ENCODE results near the gene SLX9. TPM values are rescaled to one million over a fixed set of nuclear protein-coding genes. Genes with fewer than 3 reads are reported as not detected.
A peak's percentile ranks its signal among the peaks of the same experiment; 100 is the strongest.

SLX9 gene
- total RNA-seq, 4 donors from 2014 or later, result 20.8 to 59.3 (median 27.6) TPM

DNA sequence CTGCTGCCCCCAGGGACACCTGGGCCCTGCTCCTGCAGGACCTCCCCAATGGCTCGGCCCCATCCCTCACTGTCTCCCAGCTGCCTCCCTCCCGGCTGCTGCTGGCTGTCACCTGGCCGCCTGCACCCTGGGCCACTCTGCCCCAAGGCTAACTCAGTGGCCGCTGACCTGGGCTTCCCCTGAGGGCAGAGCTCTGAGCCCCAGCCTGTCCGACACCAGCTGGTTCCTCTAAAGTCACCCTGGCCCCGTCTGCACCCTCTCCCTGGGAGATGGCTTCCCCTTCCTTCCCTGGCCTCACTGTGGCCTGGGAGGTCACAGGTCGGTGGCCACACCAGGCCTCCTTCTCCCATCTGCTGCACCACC is 34.1 kb upstream of the SLX9 start:
- Histone ChIP-seq H3K4me3 (no peak overlapping the region), H3K36me3 (peaks cover 0 to 6% (median 0%) of the 10 kb centered on the region in 4 donors), H3K9me3 (no peaks in the 10 kb centered on the region), H3K27ac (replicated peaks in 1 of 4) (peak overlapping the region in 1 of 4 donors; percentile 88), H3K27me3 (no peaks in the 10 kb centered on the region), H3K4me1 (peaks cover 16 to 58% (median 41%) of the 10 kb centered on the region in 4 donors)
- WGBS, result 89% methylated on average over 7 of the region's 7 CpGs
- TF ChIP-seq EP300 (IDR thresholded peaks at IDR 0.05) (no peak), POLR2A (IDR thresholded peaks at IDR 0.05; ENCODE audit: low read depth) (no peak), POLR2AphosphoS5 (IDR thresholded peaks at IDR 0.05) (no peak)
- TF ChIP-seq, protein P1, sequence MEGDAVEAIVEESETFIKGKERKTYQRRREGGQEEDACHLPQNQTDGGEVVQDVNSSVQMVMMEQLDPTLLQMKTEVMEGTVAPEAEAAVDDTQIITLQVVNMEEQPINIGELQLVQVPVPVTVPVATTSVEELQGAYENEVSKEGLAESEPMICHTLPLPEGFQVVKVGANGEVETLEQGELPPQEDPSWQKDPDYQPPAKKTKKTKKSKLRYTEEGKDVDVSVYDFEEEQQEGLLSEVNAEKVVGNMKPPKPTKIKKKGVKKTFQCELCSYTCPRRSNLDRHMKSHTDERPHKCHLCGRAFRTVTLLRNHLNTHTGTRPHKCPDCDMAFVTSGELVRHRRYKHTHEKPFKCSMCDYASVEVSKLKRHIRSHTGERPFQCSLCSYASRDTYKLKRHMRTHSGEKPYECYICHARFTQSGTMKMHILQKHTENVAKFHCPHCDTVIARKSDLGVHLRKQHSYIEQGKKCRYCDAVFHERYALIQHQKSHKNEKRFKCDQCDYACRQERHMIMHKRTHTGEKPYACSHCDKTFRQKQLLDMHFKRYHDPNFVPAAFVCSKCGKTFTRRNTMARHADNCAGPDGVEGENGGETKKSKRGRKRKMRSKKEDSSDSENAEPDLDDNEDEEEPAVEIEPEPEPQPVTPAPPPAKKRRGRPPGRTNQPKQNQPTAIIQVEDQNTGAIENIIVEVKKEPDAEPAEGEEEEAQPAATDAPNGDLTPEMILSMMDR (IDR thresholded peaks at IDR 0.05), result no peak
- intact Hi-C loops (cut with DNase I), result no loop called here
- no peak for DNase-seq (ENCODE audit: extremely low spot score)

DNA sequence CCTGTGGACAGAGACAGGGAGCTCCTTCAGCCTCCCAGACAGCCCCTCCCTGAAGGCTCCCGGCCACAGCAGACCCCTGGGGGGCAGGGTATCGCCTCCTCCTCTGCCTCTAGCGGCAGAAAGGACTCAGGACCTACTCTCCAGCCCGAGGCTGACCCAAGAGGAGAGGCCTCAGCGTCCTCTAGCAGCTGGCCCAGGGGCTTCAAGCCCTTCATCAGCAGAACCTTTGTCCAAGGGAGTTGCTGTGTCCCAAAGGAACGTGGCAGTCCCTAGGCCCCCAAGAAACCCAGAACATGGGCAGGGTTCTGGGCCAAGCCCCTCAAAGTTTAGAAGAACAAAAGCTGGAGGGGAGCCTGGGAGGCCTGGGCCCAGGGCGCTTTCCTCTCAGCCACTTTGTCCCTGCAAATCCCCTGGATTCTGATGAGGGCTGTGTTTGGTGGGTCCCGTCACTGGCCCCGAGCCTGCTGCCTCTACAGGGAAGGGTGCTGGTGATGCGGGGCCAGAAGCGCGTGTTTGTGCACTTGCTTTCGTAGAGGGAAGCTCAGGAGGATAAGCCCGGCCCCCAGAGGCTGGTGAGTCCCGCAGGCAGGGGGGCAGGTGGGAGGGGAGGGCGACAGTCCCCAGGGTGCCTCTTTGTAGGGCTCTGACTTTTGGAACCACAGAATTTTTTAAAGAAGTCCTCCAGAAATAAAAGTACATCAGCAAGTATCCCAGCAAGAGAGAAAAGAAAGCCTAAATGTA is 32.4 kb upstream of the SLX9 start:
- Histone ChIP-seq H3K36me3 (no peaks in the 10 kb centered on the region), H3K27ac (replicated peaks in 1 of 4) (peak overlapping the region in 3 of 4 donors; percentile 50 to 88 (median 85)), H3K4me1 (peaks cover 21 to 75% (median 57%) of the 10 kb centered on the region in 4 donors), H3K4me3 (peak overlapping the region; percentile 27 to 42 (median 37)), H3K9me3 (no peaks in the 10 kb centered on the region), H3K27me3 (no peaks in the 10 kb centered on the region)
- no peak for TF ChIP-seq EP300 (IDR thresholded peaks at IDR 0.05)
- peak in 1 of 2 donors; percentile 35 for TF ChIP-seq POLR2AphosphoS5 (IDR thresholded peaks at IDR 0.05)
- no peak for TF ChIP-seq POLR2A (IDR thresholded peaks at IDR 0.05; ENCODE audit: low read depth)
- TF ChIP-seq, protein P1 (IDR thresholded peaks at IDR 0.05), result peak in 1 of 3 experiments; percentile 19
- WGBS, result 48% methylated on average over 12 of the region's 16 CpGs
- no peak for DNase-seq (ENCODE audit: extremely low spot score)
- intact Hi-C loops (cut with DNase I), result no loop called here

DNA sequence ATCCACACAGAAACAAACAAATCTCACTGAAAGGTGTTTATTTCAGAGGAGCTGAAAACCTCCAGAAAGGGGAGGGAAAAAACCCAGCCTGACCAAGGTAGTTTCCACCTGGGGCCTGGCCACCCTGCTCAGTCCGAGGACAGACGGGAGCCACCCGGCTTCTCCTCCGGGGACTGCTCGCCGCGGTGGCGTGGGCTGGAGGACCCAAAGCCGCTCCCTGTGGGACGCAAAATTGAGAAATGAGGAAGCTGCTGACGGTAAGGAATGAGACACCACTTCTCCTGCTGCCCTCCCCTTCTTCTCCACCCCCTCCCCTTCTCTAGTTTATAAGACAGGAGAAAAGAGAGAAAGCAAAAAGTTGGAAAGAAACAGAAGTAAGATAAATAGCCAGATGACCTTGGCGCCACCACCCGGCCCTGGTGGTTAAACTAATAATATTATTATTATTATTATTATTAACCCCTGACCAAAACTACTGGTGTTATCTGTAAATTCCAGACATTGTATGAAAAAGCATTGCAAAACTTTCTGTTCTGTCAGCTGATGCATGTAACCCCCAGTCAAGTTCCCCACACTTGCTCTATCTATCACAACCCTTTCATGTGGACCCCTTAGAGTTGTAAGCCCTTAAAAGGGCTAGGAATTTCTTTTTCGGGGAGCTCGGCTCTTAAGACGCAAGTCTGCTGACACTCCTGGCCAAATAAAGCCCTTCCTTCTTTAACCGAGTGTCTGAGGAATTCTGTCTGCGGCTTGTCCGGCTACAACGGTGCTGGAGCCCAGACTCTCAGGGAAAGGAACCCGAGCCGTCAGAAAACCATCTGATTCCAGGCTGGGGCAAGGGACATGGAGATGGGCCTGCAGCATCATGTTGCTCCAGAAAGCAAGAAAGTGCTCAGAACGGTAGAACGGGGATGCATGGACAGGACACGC is 31.6 kb upstream of the SLX9 start:
- Histone ChIP-seq H3K9me3 (no peaks in the 10 kb centered on the region), H3K27ac (replicated peaks in 1 of 4) (peak overlapping the region; percentile 34 to 88 (median 68)), H3K4me3 (peak overlapping the region; percentile 27 to 42 (median 37)), H3K4me1 (peaks cover 21 to 79% (median 57%) of the 10 kb centered on the region in 4 donors), H3K27me3 (no peaks in the 10 kb centered on the region), H3K36me3 (no peaks in the 10 kb centered on the region)
- intact Hi-C loops (cut with DNase I), result no loop called here
- TF ChIP-seq POLR2A (IDR thresholded peaks at IDR 0.05; ENCODE audit: low read depth) (no peak), EP300 (IDR thresholded peaks at IDR 0.05) (no peak), POLR2AphosphoS5 (IDR thresholded peaks at IDR 0.05) (peak in 1 of 2 donors; percentile 66)
- TF ChIP-seq, protein P1 (IDR thresholded peaks at IDR 0.05), result peak in 2 of 3 experiments; percentile 5 to 19
- DNase-seq (ENCODE audit: extremely low spot score), result no peak
- 42% methylated on average over 18 of the region's 25 CpGs for WGBS

DNA sequence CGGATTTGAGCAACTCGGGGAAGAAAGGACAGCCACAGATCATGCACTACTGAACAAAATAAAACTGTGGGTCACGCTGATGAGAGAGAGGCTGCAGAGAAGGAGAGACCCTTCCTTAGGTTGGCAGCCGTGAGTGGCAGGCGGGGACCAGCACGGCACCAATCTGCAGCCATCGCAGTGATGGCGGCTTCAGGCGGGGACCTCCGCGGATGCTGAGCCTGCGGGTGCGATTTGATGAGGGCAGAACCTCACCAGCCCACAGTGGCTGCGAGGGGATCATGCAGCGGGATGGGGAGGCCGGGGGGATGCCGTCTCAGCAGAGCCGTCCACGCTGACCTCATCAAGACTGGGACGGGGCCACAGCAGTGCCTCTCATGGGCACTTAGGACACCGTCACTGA is 30.9 kb upstream of the SLX9 start:
- Histone ChIP-seq H3K4me3 (peak overlapping the region in 3 of 4 donors; percentile 27 to 40 (median 34)), H3K27ac (replicated peaks in 1 of 4) (peak overlapping the region in 3 of 4 donors; percentile 50 to 88 (median 85)), H3K36me3 (no peaks in the 10 kb centered on the region), H3K4me1 (peaks cover 21 to 85% (median 60%) of the 10 kb centered on the region in 4 donors), H3K27me3 (no peaks in the 10 kb centered on the region), H3K9me3 (no peaks in the 10 kb centered on the region)
- intact Hi-C loops (cut with DNase I), result no loop called here
- WGBS, result 80% methylated on average over 21 of the region's 21 CpGs
- DNase-seq (ENCODE audit: extremely low spot score), result no peak
- TF ChIP-seq, protein P1 (IDR thresholded peaks at IDR 0.05), result no peak
- TF ChIP-seq POLR2A (IDR thresholded peaks at IDR 0.05; ENCODE audit: low read depth) (no peak), EP300 (IDR thresholded peaks at IDR 0.05) (no peak), POLR2AphosphoS5 (IDR thresholded peaks at IDR 0.05) (no peak)

All from esophagus muscularis mucosa (tissue), 4 donors.